H9 (cell line): ENCODE data around the gene RCSD1. TPM values are rescaled to one million over a fixed set of nuclear protein-coding genes. Genes with fewer than 3 reads are reported as not detected.

Experiments used
- DNase-seq: peaks from one replicate; pipeline ENCODE4 v3.0.0-alpha.2; 2017
- H2AFZ ChIP-seq: one replicate; pipeline ENCODE4 v1.6.1; 2013; ENCODE audit warnings: mild to moderate bottlenecking, low read length, control low read depth, moderate library complexity
- H2AK5ac ChIP-seq: 2 replicates; pipeline ENCODE4 v1.6.1; 2013; ENCODE audit warnings: low read length, control low read depth, mixed read lengths; ENCODE audit not compliant: insufficient read length
- H2BK120ac ChIP-seq: one replicate; pipeline ENCODE4 v1.6.1; 2013; ENCODE audit warnings: low read depth, mild to moderate bottlenecking, low read length, control low read depth, inconsistent platforms; ENCODE audit not compliant: poor library complexity, severe bottlenecking
- H2BK12ac ChIP-seq: 2 replicates; pipeline ENCODE4 v1.6.1; 2013; ENCODE audit warnings: low read length, control low read depth, mixed read lengths, low read depth; ENCODE audit not compliant: insufficient read length
- H2BK15ac ChIP-seq: 2 replicates; pipeline ENCODE4 v1.6.1; 2013; ENCODE audit warnings: low read depth, low read length, control low read depth
- H2BK20ac ChIP-seq: one replicate; pipeline ENCODE4 v1.6.1; 2013; ENCODE audit warnings: low read depth, mild to moderate bottlenecking, low read length, control low read depth, inconsistent platforms; ENCODE audit not compliant: poor library complexity, severe bottlenecking
- H2BK5ac ChIP-seq: 2 replicates; pipeline ENCODE4 v1.6.1; 2013; ENCODE audit warnings: low read length, control low read depth, mixed read lengths; ENCODE audit not compliant: insufficient read length
- H3K14ac ChIP-seq: 2 replicates; pipeline ENCODE4 v1.6.1; 2013; ENCODE audit warnings: low read length, control low read depth; ENCODE audit not compliant: insufficient read depth
- H3K18ac ChIP-seq: 2 replicates; pipeline ENCODE4 v1.6.1; 2013; ENCODE audit warnings: low read depth, mild to moderate bottlenecking, mixed read lengths, low read length, control low read depth; ENCODE audit not compliant: insufficient read length
- H3K23ac ChIP-seq: 2 replicates; pipeline ENCODE4 v1.6.1; 2013; ENCODE audit warnings: low read length, control low read depth, mixed read lengths, low read depth; ENCODE audit not compliant: insufficient read length
- H3K23me2 ChIP-seq: 2 replicates; pipeline ENCODE4 v1.6.1; 2013; ENCODE audit warnings: low read depth, mild to moderate bottlenecking, mixed read lengths, low read length, control low read depth; ENCODE audit not compliant: insufficient read length, poor library complexity, severe bottlenecking
- H3K27ac ChIP-seq: 2 replicates; pipeline ENCODE4 v1.5.1; 2013; ENCODE audit warnings: low read length, control low read depth, mixed read lengths, low read depth; ENCODE audit not compliant: insufficient read length
- H3K27me3 ChIP-seq: 2 replicates; pipeline ENCODE4 v1.6.1; 2013; ENCODE audit warnings: low read length, control low read depth, inconsistent platforms; ENCODE audit not compliant: insufficient read depth
- H3K4ac ChIP-seq: 2 replicates; pipeline ENCODE4 v1.6.1; 2013; ENCODE audit warnings: low read depth, mild to moderate bottlenecking, control low read depth, inconsistent platforms, low read length, moderate library complexity
- H3K4me1 ChIP-seq: 2 replicates; pipeline ENCODE4 v1.6.1; 2013; ENCODE audit warnings: low read length, control low read depth, inconsistent platforms; ENCODE audit not compliant: insufficient read depth
- H3K4me2 ChIP-seq: 2 replicates; pipeline ENCODE4 v1.6.1; 2013; ENCODE audit warnings: low read length, control low read depth, mixed read lengths; ENCODE audit not compliant: insufficient read length, insufficient read depth
- H3K56ac ChIP-seq: 2 replicates; pipeline ENCODE4 v1.6.1; 2013; ENCODE audit warnings: low read depth, mild to moderate bottlenecking, mixed read lengths, low read length, control low read depth; ENCODE audit not compliant: insufficient read length
- H3K79me1 ChIP-seq: 2 replicates; pipeline ENCODE4 v1.6.1; 2013; ENCODE audit warnings: low read depth, mild to moderate bottlenecking, moderate library complexity, low read length, control low read depth, inconsistent platforms; ENCODE audit not compliant: insufficient read depth, poor library complexity, severe bottlenecking
- H3K79me2 ChIP-seq: 2 replicates; pipeline ENCODE4 v1.6.1; 2013; ENCODE audit warnings: low read length, control low read depth, inconsistent platforms; ENCODE audit not compliant: insufficient read depth
- H3K9ac ChIP-seq: 2 replicates; pipeline ENCODE4 v1.6.1; 2013; ENCODE audit warnings: low read length, control low read depth, mixed read lengths; ENCODE audit not compliant: insufficient read length; ENCODE audit errors: extremely low read depth
- H3K9me3 ChIP-seq: one replicate; pipeline ENCODE4 v1.6.1; 2013; ENCODE audit warnings: low read depth, low read length, inconsistent platforms; ENCODE audit not compliant: control insufficient read depth
- H3T11ph ChIP-seq: one replicate; pipeline ENCODE4 v1.6.1; 2013; ENCODE audit warnings: mild to moderate bottlenecking, low read length, control low read depth, inconsistent platforms
- H4K20me1 ChIP-seq: one replicate; pipeline ENCODE4 v1.6.1; 2013; ENCODE audit not compliant: control insufficient read depth, insufficient read length, insufficient read depth
- H4K5ac ChIP-seq: 2 replicates; pipeline ENCODE4 v1.6.1; 2013; ENCODE audit warnings: low read depth, mild to moderate bottlenecking, mixed read lengths, low read length, control low read depth; ENCODE audit not compliant: insufficient read length
- H4K8ac ChIP-seq: replicated peaks from 2 replicates; pipeline ENCODE4 v1.6.1; 2013; ENCODE audit warnings: low read length, control low read depth, mixed read lengths, low read depth; ENCODE audit not compliant: insufficient read length
- H4K91ac ChIP-seq: 2 replicates; pipeline ENCODE4 v1.6.1; 2013; ENCODE audit warnings: low read depth, mild to moderate bottlenecking, moderate library complexity, mixed read lengths, low read length, control low read depth; ENCODE audit not compliant: insufficient read length
- H3K27ac Mint-ChIP-seq, 3 experiments: 2 replicates in 2 of 3; 3 replicates in 1 of 3; pipeline ENCODE4 v1.8.0; 2020 to 2021; ENCODE audit warnings: mixed read lengths in 3 of 3, mild to moderate bottlenecking in 1 of 3, moderate library complexity in 1 of 3
- H3K27me3 Mint-ChIP-seq: 2 replicates; pipeline ENCODE4 v1.8.0; 2021; ENCODE audit warnings: low read depth, mild to moderate bottlenecking, moderate library complexity, mixed read lengths
- H3K36me3 Mint-ChIP-seq, 3 experiments: 2 replicates in 2 of 3; 3 replicates in 1 of 3; pipeline ENCODE4 v1.8.0; 2020 to 2021; ENCODE audit warnings: low read depth in 3 of 3, mixed read lengths in 3 of 3; ENCODE audit not compliant: insufficient read depth in 1 of 3
- H3K4me1 Mint-ChIP-seq, 2 experiments: 2 replicates each; pipeline ENCODE4 v1.8.0; 2020; ENCODE audit warnings: mixed read lengths in 2 of 2
- H3K4me3 Mint-ChIP-seq, 2 experiments: 2 replicates in 1 of 2; 3 replicates in 1 of 2; pipeline ENCODE4 v1.8.0; 2020 to 2021; ENCODE audit warnings: mild to moderate bottlenecking in 2 of 2, mixed read lengths in 2 of 2, moderate library complexity in 1 of 2
- H3K9me3 Mint-ChIP-seq, 2 experiments: 2 replicates in 1 of 2; 3 replicates in 1 of 2; pipeline ENCODE4 v1.8.0; 2020; ENCODE audit warnings: mild to moderate bottlenecking in 2 of 2, mixed read lengths in 2 of 2, moderate library complexity in 1 of 2
- WGBS: extraction: QIAGEN DNeasy Blood & Tissue Kit; methylation state at CpG from one replicate; pipeline ENCODE4 v1.1.7; 2013; ENCODE audit warnings: missing lambda C conversion rate, low lambda C conversion rate, mixed read lengths; ENCODE audit not compliant: insufficient read length; ENCODE audit errors: extremely low coverage; 5-methylcytosine and 5-hydroxymethylcytosine counted together
- total RNA-seq: library from RNA; stranded (reverse); gene quantifications from 2 replicates; pipeline ENCODE4 v1.2.1, GENCODE V29; 2021
- TF ChIP-seq, protein P1 (sequence below): fragments of 200-600 bp; sonication (generic); conservative IDR thresholded peaks from 3 replicates; pipeline ENCODE4 v1.8.0; 2021; ENCODE audit warnings: antibody characterized with exemption, mild to moderate bottlenecking

The RCSD1 gene
- total RNA-seq, 1 experiment from 2014 or later = 0.13 TPM

DNA sequence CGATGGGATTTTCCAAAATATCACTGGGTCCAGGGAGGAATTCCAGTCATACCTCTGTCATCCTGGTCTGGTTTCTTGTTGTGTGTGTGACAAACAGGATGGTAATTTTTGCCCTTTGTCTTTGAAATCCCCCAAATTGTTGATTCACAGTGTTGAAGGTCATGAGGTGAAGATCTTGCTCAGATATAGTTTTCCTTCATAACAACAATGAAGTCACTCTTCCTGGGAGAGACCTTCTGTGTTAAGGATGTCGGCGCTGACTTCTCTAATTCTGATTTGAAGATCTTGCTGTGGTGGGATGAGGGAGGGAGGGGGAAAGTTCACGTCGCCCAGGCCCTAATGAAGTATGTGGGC lies 59.5 kb downstream of the RCSD1 start:
- Histone ChIP-seq H3K18ac (no peak overlapping the region), H4K91ac (no peak overlapping the region), H3K14ac (no peak overlapping the region), H3K4me1 (no peaks in the 10 kb centered on the region), H3K79me2 (no peaks in the 10 kb centered on the region), H3K4ac (no peak overlapping the region), H4K5ac (no peak overlapping the region), H3K79me1 (no peaks in the 10 kb centered on the region), H2AFZ (no peak overlapping the region), H3K9ac (no peak overlapping the region), H3K27me3 (no peaks in the 10 kb centered on the region), H2BK12ac (no peak overlapping the region), H3K56ac (no peak overlapping the region), H4K8ac (no peak overlapping the region), H3K9me3 (no peaks in the 10 kb centered on the region), H2BK5ac (no peak overlapping the region), H2AK5ac (no peak overlapping the region), H2BK120ac (no peak overlapping the region), H2BK20ac (no peak overlapping the region), H3K4me2 (no peak overlapping the region), H4K20me1 (no peaks in the 10 kb centered on the region), H2BK15ac (no peak overlapping the region), H3K23ac (no peak overlapping the region), H3K27ac (no peak overlapping the region), H3T11ph (no peak overlapping the region), H3K23me2 (no peaks in the 10 kb centered on the region)
- Mint-ChIP-seq H3K4me1 (peaks cover 23 to 32% of the 10 kb centered on the region in 2 experiments), H3K9me3 (no peaks in the 10 kb centered on the region), H3K27ac (no peak overlapping the region; a peak in 1 of 7 replicates), H3K4me3 (no peak overlapping the region), H3K36me3 (no peaks in the 10 kb centered on the region), H3K27me3 (no peaks in the 10 kb centered on the region)
- TF ChIP-seq, protein P1, sequence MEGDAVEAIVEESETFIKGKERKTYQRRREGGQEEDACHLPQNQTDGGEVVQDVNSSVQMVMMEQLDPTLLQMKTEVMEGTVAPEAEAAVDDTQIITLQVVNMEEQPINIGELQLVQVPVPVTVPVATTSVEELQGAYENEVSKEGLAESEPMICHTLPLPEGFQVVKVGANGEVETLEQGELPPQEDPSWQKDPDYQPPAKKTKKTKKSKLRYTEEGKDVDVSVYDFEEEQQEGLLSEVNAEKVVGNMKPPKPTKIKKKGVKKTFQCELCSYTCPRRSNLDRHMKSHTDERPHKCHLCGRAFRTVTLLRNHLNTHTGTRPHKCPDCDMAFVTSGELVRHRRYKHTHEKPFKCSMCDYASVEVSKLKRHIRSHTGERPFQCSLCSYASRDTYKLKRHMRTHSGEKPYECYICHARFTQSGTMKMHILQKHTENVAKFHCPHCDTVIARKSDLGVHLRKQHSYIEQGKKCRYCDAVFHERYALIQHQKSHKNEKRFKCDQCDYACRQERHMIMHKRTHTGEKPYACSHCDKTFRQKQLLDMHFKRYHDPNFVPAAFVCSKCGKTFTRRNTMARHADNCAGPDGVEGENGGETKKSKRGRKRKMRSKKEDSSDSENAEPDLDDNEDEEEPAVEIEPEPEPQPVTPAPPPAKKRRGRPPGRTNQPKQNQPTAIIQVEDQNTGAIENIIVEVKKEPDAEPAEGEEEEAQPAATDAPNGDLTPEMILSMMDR = no peak
- no CpG with 5 or more reads among the region's 5 CpGs for WGBS
- DNase-seq = no peak
